Left ventricle myocardium inferior (tissue), 1 donor: ENCODE results near the gene PARVG. TPM values are rescaled to one million over a fixed set of nuclear protein-coding genes. Genes with fewer than 3 reads are reported as not detected.

ENCODE experiments used
- DNase-seq: peaks from one replicate; pipeline ENCODE4 v3.0.0-alpha.2; 2020
- H3K27ac ChIP-seq: fragments of 200-600 bp; replicated peaks from 2 replicates; pipeline ENCODE4 v1.8.0; 2021
- H3K27me3 ChIP-seq: fragments of 200-600 bp; 2 replicates; pipeline ENCODE4 v1.8.0; 2021; ENCODE audit warnings: low read depth
- H3K36me3 ChIP-seq: fragments of 200-600 bp; 2 replicates; pipeline ENCODE4 v1.8.0; 2021
- H3K4me1 ChIP-seq: fragments of 200-600 bp; 2 replicates; pipeline ENCODE4 v1.8.0; 2021
- H3K4me3 ChIP-seq: fragments of 200-600 bp; 2 replicates; pipeline ENCODE4 v1.8.0; 2021; ENCODE audit warnings: mild to moderate bottlenecking, moderate library complexity
- H3K9me3 ChIP-seq: fragments of 200-600 bp; replicated peaks from 2 replicates; pipeline ENCODE4 v1.8.0; 2021
- CTCF ChIP-seq: fragments of 200-600 bp; IDR thresholded peaks from 2 replicates; pipeline ENCODE4 v1.8.0; 2021; ENCODE audit warnings: antibody characterized with exemption, mild to moderate bottlenecking, borderline replicate concordance
- intact Hi-C: fragments of 100-400 bp; cut with micrococcal nuclease; formaldehyde crosslinking; loops from one replicate; pipeline ENCODE4 v1.11.0; 2022
- total RNA-seq: library from RNA; stranded (reverse); fragmentation: NEBNext Ultra II Directional; extraction: Animal tissue kit (Norgen Biotek cat#: 25700); gene quantifications from one replicate; pipeline ENCODE4 v1.2.1, GENCODE V29; 2021
- donor health status: DM: no; HTN: yes; CAD: no; lungs with severe emphysema.

The PARVG gene
- total RNA-seq, 1 donor from 2014 or later = 2.8 TPM

- no peak for DNase-seq
- no peaks in the 10 kb centered on the region for H3K36me3 ChIP-seq
- no peak for TF ChIP-seq CTCF
- H3K27me3 ChIP-seq = peaks cover 67% of the 10 kb centered on the region
- H3K9me3 ChIP-seq = no peaks in the 10 kb centered on the region
- no peak overlapping the region for H3K4me3 ChIP-seq
- peaks cover 4% of the 10 kb centered on the region for H3K4me1 ChIP-seq
- H3K27ac ChIP-seq = no peak overlapping the region
- intact Hi-C loops = no loop called here
Measured at GRCh38 chr22:44200855-44201550, 20.3 kb downstream of the PARVG start.

GRCh38 chr22:44201665-44202064, 20.9 kb downstream of the PARVG start:
- no peaks in the 10 kb centered on the region for H3K36me3 ChIP-seq
- H3K27ac ChIP-seq = no peak overlapping the region
- H3K4me3 ChIP-seq = no peak overlapping the region
- H3K27me3 ChIP-seq = peaks cover 64% of the 10 kb centered on the region
- H3K9me3 ChIP-seq = no peaks in the 10 kb centered on the region
- TF ChIP-seq CTCF = no peak
- peaks cover 4% of the 10 kb centered on the region for H3K4me1 ChIP-seq
- intact Hi-C loops = no loop called here
- no peak for DNase-seq

- DNase-seq = no peak
- intact Hi-C loops = no loop called here
- H3K9me3 ChIP-seq = no peaks in the 10 kb centered on the region
Measured at GRCh38 chr22:44202261-44202789, 21.6 kb downstream of the PARVG start.

GRCh38 chr22:44203203-44203602, 22.5 kb downstream of the PARVG start:
- TF ChIP-seq CTCF = no peak
- peaks cover 4% of the 10 kb centered on the region for H3K4me1 ChIP-seq
- H3K27me3 ChIP-seq = peaks cover 54% of the 10 kb centered on the region

More at GRCh38 chr22:44202261-44202789, 21.6 kb downstream of the PARVG start:
- TF ChIP-seq CTCF = no peak
- Histone ChIP-seq H3K27ac (no peak overlapping the region), H3K4me3 (no peak overlapping the region), H3K4me1 (peaks cover 4% of the 10 kb centered on the region), H3K36me3 (no peaks in the 10 kb centered on the region), H3K27me3 (peaks cover 58% of the 10 kb centered on the region)

GRCh38 chr22:44204739-44205515, 24.2 kb downstream of the PARVG start:
- peaks cover 4% of the 10 kb centered on the region for H3K4me1 ChIP-seq
- no peak for TF ChIP-seq CTCF
- intact Hi-C loops = no loop called here
- H3K27ac ChIP-seq = no peak overlapping the region
- no peaks in the 10 kb centered on the region for H3K36me3 ChIP-seq
- H3K27me3 ChIP-seq = peaks cover 51% of the 10 kb centered on the region
- no peak overlapping the region for H3K4me3 ChIP-seq
- no peak for DNase-seq
- peaks cover 15% of the 10 kb centered on the region for H3K9me3 ChIP-seq

More at GRCh38 chr22:44203203-44203602, 22.5 kb downstream of the PARVG start:
- no peaks in the 10 kb centered on the region for H3K9me3 ChIP-seq
- H3K4me3 ChIP-seq = no peak overlapping the region
- intact Hi-C loops = no loop called here
- H3K36me3 ChIP-seq = no peaks in the 10 kb centered on the region
- no peak for DNase-seq
- H3K27ac ChIP-seq = no peak overlapping the region
